Renal cortex interstitium (tissue), 11 donors: Measurements from ENCODE around the gene TMEM19. TPM values are rescaled to one million over a fixed set of nuclear protein-coding genes. Genes with fewer than 3 reads are reported as not detected.
"Not testable (repeated sequence)": the region's sequence is repeated elsewhere in the genome, so short reads cannot be mapped to it uniquely, and the experiment has no call there.

Experiments
- DNase-seq, 11 donors: peaks; one replicate each; pipeline ENCODE4 v3.0.0-alpha.2; 2013; ENCODE audit warnings: low read depth in 9 of 11, low spot score in 4 of 11; ENCODE audit errors: extremely low read depth in 1 of 11
- polyA plus RNA-seq, 3 donors: library from polyadenylated mRNA; unstranded; fragments of 120-200 nt; gene quantifications; one replicate each; pipeline ENCODE4 v1.2.1, GENCODE V29; 2013; ENCODE audit not compliant: insufficient read length in 3 of 3

TMEM19 gene
- polyA plus RNA-seq, 3 donors: 33.5 to 37.3 (median 35.2) TPM

DNA sequence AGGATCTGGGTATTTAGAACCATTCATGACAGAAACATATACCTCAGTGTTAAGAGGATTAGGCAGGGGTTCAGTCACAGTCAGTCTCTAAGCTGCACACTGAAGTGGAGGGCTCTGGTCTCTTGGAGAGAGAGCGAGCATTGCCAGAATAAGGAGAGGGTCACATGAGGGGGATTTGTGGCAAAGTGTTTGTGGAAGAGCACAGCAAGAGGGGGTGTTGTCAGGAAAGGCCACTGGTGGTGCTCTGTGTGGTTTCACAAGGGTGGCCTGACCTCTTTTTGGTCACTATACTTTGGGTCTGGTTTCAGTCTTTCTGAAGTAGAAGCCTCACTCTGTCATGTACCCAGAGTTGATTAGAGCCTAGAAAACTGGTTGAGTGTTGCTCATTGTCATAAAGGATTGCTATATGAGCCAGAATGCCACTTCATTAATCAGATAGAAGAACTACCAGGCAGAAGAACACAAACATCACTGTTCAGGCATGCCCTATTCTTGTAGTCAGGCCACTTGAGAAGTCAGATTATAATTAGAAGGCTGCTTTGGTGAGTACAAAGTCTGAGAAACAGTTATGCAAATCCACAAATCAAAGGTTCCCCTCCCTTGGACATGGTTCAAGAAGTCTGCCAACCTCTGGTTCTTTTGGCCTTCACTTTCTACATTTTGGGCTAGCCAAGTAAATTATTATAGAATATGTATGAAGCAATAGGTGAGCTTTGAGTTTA is 8.4 kb downstream of the TMEM19 start:
- DNase-seq: no peak

DNA sequence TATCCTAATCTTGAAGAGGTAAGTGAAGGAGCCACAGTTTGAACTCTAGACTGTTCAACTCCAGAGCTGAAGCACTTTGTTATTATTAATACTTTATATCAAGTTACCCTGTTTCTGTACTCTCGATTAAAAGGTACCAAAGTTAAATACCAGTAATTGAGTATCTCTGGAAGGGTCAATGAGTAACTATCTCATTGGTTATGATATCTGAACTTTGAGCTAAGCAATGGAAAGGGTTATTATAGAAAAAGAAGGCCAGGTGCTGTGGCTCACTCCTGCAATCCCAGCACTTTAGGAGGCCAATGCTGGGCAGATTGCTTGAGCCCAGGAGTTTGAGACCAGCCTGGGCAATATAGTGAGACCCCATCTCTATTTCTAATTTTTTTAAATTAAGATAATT is 9.9 kb downstream of the TMEM19 start:
- no peak for DNase-seq

DNA sequence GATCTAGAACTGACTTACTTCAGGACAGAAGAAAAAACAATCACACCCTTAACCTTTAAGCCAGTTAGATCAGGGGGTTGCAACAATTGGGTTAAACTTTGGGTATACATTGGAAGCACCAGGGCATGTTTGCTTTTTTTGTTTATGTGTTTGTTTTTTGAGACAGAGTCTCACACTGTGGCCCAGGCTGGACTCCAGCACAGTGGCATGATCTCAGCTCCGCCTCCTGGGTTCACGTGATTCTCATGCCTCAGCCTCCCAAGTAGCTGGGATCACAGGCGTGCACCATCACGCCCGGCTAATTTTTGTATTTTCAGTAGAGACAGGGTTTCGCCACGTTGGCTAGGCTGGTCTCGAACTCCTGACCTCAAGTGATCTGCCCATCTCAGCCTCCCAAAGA is 16.3 kb downstream of the TMEM19 start:
- DNase-seq: not testable (repeated sequence)

DNA sequence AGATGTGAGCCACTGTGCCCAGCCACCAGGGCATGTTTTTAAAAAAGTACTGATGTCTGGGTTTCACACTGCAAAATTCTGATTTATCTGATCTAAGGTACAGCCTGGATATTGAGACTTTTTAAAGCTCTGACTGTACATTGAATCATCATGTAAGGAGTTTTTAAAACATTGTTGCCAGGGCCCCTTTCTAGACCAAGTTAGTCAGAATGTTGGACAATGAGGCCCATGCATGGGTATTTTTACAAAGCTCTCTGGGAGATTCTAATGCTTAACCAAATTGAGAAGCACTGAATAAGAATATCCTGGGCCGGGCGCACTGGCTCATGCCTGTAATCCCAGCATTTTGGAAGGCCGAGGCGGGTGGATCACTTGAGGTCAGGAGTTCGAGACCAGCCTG is 16.7 kb downstream of the TMEM19 start:
- DNase-seq: no peak

DNA sequence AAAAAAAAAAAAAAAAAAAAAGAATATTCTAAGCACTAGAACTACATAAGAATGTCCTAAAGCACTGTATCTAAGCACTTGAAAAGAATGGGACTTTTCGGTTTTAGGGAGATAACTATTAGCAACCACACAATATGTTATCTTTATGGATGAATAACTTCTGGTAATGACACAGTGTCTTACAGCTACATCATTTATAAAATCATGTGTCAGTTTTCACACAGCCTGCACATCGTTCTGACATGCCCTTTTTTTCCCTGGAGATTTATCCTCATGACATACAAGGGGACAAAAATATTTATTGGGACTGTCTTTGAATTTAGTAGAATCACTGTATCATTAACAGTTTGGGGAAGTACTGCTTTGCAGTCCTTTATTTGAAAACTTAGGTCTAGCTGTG is 17.3 kb downstream of the TMEM19 start:
- DNase-seq: no peak

DNA sequence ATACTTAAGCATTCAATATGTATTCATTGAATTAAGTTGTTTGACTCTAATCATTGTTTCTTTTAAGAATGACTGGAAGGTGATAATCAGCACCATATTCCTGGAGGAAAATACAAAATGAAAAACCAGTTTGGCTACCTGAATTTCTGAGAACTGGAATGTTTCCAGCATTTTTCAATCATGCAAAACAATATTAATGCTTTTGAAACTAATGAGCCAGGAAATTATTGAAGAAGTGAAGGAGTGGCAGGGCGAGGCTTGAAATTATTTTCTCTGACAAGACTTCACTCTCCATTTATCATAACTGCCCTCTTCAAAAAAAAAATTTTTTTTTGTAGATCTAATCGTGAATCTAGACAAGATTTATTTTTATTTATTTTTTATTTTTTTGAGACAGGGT is 19.0 kb downstream of the TMEM19 start:
- no peak for DNase-seq

DNA sequence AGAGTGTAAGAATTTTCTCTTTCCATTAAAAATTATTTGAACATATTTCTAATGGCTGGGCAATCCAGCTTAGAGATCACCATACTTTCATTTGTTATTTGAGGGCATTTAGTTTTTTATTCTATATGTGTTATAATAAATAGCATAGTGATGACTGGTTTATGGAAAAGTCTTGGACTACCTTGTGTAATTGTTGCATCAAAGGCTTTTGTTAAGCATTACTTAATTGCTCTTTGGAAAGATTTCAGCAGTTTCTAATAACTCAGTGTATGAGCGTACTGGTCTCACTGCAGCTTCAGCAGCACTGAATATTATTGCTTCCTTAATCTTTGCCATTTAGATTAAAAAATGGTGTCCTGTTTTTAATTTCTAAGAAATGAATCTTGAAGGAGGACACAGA is 22.8 kb downstream of the TMEM19 start:
- DNase-seq: no peak

DNA sequence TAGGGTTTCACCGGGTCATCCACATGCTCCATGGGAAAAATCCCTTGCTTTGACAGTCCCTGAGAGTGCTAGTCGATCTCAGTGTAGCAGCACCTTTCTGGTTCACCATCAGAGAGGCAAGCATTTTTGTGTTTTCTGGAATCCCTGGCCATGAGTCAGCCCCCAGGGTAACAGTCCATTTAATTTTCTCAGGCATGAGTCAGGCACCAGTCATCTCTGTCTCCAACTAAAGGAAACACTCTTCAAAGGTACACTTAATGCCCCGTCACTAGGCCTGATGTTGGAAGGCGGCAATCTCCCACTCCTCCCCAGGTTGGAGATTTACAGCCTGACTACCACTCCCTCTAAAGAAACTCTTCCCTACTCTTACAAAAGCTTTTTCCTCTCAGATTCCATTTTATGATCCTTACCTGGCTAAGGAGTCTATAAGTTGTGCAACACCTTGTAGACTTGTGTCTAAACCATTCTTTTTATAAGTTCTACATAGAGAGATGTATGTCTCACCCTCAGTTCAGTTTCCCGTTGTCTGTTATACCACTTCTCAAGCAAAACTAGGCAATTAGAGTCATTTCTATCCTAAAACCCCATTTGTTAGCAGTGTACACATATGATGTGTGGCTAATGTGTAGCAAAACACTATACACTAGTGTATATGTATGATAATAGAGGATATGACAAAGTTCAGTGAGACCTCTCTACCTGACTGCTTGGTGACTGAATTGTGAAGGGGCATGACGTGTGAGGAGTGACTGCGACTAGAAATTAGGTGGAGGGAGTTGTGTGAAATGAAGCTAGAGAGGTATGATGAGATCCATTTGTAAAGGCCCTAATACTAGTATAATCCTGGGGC is 24.6 kb downstream of the TMEM19 start:
- no peak for DNase-seq

DNA sequence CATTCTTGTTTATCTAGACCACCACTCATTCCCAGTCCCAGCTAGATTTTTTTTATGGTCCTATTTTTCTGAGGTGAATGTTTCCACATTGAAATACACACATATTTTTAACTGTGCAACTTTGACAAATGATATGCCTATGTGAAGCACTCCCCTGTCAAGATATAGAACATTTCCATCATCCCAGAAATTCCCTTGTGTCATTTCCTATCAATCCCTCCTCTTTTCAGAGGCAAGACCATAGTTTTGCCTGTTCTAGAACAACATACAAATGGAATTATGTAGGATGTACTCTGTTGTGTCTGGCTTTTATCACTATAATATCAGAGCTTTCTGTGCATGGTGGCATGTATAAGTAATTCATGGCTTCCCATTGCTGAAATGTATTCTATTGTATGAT is 32.7 kb downstream of the TMEM19 start:
- DNase-seq: no peak

DNA sequence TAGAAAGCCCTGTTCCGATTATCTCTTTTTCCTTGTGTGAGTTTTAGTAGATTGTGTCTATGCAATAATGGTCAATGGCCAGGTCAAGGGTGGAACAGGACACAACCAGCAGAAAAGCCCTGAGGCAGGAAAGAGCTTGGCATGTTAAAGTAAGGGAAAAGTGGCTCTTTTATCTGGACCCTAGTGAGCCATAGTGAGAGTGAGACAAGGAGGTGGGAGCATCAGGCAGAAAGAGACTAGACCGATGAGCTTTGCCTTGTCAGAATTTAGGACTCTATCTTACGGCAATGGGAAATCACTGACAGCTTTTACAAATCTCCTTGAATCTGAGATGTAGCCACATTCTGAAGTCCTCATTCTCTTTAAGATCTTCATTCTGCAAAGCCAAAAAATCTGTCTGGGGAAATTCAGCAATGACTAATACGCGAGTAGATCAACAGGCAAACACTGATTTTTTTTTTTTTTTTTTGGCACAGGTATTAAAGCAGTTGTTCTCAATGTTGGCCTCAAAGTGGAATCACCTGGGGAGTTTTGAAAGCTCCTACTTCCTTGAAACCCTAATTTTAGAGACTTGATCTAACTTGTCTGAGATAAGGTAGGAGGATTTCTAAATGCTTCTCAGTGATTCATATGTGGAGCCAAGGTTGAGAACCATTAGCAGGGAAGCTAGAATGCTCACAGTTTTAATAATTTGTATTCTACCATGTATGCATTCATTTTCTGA is 33.9 kb downstream of the TMEM19 start:
- no peak for DNase-seq

DNA sequence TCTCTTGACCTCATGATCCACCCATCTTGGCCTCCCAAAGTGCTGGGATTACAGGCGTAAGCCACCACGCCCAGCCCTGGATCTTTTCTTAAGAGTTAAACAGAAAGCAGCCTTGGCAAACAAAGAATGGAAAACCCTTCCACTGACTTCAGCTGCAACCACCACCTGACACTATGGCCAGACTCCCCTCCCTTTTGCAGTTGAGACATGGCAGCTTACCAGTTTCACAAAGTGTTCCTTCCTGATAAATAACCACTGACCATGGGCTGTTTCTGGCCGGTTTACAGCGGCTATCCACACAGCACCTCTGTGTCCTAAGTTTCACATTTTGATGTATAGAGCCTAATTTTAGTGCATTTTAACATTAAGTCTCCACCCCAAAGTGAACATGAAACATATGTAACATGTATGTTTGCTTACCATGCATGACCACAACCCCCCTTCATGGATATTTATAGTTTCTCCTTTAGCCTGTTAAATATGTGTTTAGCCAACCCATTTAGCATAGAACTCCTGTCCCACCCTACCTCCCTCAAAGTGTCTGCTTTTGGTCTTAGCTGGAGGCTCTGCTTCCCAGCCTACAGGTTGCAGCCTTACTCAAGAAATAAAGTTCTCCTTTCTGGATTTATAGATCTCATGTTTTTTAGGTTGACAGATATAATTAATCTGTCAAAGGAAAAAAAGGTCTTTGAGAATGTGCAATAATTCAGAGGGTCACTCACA is 36.1 kb downstream of the TMEM19 start:
- no peak for DNase-seq

DNA sequence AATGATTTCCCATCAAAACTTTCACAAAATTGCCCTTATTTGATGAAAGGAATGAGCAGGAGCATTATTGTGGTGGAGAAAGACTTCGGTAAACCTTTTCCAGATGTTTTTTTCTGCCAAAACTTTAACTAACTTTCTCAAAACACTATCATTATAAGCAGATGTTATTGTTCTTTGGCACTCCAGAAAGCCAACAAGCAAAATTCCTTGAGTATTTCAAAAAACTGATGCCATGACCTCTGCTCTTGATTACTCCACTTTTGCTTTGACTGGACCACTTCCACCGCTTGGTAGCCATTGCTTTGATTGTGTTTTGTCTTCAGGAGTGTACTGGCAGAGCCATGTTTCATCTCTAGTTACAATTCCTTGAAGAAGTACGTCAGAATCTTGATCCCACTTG is 39.1 kb downstream of the TMEM19 start:
- DNase-seq: no peak

DNA sequence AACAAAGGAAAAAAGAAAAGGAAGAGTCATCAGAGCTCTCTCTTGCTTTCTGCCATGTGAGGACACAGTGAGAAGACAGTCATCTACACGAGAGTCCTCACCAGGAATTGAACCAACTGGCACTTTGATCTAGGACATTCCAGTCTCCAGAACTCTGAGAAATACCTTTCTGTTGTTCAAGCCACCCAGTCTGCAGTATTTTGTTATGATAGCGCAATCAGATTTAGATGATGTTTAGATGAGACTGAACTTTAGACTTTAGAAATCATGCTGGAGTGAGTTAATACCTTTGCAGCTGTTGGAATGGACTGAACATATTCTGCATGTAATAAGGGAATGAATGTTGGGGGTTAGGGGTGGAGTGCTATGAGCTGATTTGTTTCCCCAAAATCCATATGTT is 40.7 kb downstream of the TMEM19 start:
- DNase-seq: no peak

DNA sequence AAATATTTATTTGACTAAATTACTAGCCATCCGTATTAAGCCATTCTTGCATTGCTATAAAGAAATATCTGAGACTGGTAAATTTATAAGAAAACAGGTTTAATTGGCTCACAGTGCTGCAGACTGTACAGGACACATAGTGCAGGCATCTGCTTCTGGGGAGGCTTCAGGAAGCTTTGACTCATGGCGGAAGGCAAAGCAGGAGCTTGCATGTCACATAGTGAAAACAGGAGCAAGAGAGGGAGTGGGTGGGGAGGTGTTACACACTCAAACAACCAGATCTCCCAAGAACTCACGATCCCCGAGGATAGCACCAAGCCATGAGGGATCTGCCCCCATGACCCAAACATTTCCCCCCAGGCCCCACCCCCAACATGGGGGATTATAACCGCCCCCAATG is 42.1 kb downstream of the TMEM19 start:
- DNase-seq: no peak

DNA sequence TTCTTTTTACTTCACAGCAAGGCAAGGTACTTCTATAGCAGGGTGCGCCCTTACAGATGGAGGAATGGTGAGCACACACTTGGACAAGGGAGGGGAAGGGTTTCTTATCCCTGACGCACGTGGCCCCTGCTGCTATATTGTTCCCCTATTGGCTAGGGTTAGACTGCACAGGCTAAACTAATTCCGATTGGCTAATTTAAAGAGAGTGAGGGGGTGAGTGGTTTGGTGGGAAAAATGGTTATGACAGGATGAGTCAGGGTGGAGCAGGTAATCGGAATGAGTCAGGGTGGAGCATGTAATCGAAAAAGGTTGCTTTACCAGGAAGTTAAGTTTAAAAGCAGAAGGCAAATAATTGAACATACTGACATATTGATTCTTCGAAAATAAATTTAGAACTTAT is 45.1 kb downstream of the TMEM19 start:
- no peak for DNase-seq

DNA sequence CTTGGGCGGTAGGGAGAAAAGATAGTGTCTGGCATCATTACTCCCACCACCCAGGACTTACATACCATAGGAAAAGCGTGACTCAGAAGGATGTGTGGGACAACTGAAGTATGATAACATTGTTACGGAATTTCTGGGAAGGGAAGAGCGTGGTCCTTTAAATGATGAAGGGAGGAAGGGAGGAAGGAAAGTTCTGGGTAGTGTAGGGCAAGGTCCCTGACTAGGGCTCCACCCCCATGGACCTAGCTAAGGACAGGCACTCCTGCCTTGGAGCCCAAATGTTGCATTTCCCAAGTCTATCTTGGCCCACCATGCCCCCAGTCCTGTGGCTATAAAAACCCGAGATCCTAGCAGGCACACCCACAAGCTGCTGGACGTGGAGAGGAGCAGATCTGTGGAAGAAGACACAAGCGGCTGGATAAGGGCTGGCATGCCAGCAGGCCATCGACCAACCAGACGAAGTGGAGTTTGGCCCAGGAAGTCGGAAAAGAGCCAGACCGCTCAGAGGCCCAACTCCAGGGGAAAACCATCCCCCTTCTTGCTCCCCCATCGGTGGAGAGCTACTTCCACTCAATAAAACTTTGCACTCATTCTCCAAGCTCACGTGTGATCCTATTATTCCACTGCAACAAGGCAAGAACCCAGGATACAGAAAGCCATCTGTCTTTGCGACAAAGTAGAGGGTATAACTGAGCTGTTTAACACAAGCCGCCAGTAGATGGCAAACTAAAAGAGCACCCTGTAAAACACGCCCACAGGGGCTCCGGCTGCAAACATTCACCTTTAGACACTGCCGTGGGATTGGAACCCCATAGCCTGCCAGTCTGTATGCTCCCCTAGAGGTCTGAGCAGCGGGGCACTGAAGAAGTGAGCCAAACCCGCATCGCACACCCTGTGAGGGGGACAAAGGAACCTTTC is 45.8 kb downstream of the TMEM19 start:
- no peak for DNase-seq

DNA sequence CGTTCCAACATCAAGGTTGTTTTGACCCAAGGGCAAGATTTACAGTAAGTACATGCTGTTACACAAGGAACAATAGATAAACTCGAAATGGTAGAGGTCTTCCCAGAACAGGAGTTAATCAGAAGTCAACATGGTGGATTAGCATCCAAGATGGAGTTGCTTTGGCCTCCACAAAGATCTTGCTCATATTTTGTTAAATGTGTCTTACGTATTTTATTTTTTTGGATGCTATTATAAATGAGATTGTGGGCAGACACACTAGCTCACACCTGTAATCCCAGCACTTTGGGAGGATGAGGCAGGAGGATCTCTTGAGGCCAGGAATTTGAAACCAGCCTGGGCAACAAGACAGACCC is 46.5 kb downstream of the TMEM19 start:
- DNase-seq: no peak

DNA sequence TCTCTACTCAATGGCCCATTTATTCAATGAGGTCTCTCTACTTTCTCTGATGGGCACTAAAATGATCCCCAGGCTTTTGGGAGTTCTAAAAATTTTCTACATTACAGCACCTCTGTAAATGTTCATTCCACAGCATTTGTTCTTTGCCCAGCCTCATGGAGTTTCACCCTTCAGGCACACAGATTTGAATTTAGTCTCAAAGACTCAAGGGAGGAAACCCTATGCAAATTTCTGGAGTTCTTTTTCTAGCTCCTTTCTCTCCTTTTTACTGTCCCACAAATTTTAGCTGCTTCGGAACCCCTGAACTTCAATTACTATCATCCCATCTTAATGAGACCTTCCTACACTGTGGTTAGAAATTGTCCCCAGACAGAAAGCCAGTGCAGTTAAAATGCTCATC is 51.3 kb downstream of the TMEM19 start:
- DNase-seq: no peak

DNA sequence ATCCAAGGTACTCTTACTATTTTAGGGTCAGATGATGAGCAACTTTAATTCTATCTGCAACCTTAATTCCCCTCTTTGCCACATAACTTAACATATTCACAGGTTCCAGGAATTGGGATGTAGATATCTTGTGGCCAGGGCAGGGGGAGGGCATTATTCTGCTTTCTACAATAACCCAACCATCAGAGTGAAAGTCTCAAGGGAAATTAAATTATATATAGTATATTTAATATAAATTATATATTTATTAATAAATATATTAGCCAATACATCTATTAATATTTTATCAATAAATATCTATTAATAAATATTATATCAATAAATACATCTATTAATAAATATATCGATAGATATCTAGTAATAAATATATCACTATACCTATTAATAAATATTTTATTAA is 57.1 kb downstream of the TMEM19 start:
- DNase-seq: no peak
